SK-N-SH (cell line): ENCODE measurements around the gene PALLD. TPM values are rescaled to one million over a fixed set of nuclear protein-coding genes. Genes with fewer than 3 reads are reported as not detected.

Experiments used
- CTCF ChIA-PET: fragments of 300-600, 350-600 bp; formaldehyde crosslinking; extraction: SDS; loops from one replicate; lab custom pipeline; 2021; lab: Yijun Ruan, JAX
- POLR2A ChIA-PET: fragments of 350-600 bp; sonication (Branson Sonifier 250); formaldehyde crosslinking; extraction: SDS; loops from one replicate; lab custom pipeline; 2020; ENCODE audit warnings: antibody characterized with exemption, inconsistent platforms; lab: Yijun Ruan, JAX
- DNase-seq: peaks from one replicate; pipeline ENCODE4 v3.0.0; 2012
- H2AFZ ChIP-seq: fragments of 200-600 bp; sonication (generic); 2 replicates; pipeline ENCODE4 v1.8.1; 2016; ENCODE audit warnings: antibody characterized with exemption, mild to moderate bottlenecking, low read depth
- H3F3A ChIP-seq: fragments of 200-600 bp; sonication (generic); replicated peaks from 2 replicates; pipeline ENCODE3; 2016; ENCODE audit warnings: antibody characterized with exemption, mild to moderate bottlenecking; ENCODE audit not compliant: insufficient read depth
- H3K27ac ChIP-seq, 2 experiments: fragments of 200-500 bp in 1 of 2; fragments of 200-600 bp in 1 of 2; sonication (Bioruptor generic) in 1 of 2; sonication (generic), shearing (Covaris generic) in 1 of 2; 2 replicates each; pipeline versions ENCODE4 v1.5.1 to v1.6.1; 2014 to 2016; ENCODE audit warnings: low read depth in 2 of 2, inconsistent platforms in 1 of 2, low read length in 1 of 2, mild to moderate bottlenecking in 1 of 2, mixed read lengths in 1 of 2
- H3K27me3 ChIP-seq: fragments of 200-600 bp; sonication (generic), shearing (Covaris generic); 2 replicates; pipeline ENCODE4 v1.6.1; 2016; ENCODE audit warnings: mixed run types; ENCODE audit not compliant: insufficient read depth
- H3K36me3 ChIP-seq, 2 experiments: fragments of 200-500 bp in 1 of 2; fragments of 200-600 bp in 1 of 2; sonication (Bioruptor generic) in 1 of 2; sonication (generic) in 1 of 2; replicated peaks in 1 of 2; 2 replicates each; pipeline versions ENCODE3 to v1.5.1; 2014 to 2016; ENCODE audit warnings: low read length in 1 of 2, mild to moderate bottlenecking in 1 of 2; ENCODE audit not compliant: insufficient read depth in 2 of 2, control insufficient read depth in 1 of 2
- H3K4me1 ChIP-seq, 2 experiments: fragments of 200-500 bp in 1 of 2; fragments of 200-600 bp in 1 of 2; sonication (Bioruptor generic) in 1 of 2; sonication (generic), shearing (Covaris generic) in 1 of 2; 2 replicates each; pipeline versions ENCODE4 v1.5.1 to v1.6.1; 2014 to 2016; ENCODE audit warnings: low read depth in 1 of 2, low read length in 1 of 2, mixed run types in 1 of 2; ENCODE audit not compliant: insufficient read depth in 2 of 2, control insufficient read depth in 1 of 2
- H3K4me2 ChIP-seq: fragments of 200-600 bp; sonication (generic), shearing (Covaris generic); 2 replicates; pipeline ENCODE4 v1.6.1; 2017; ENCODE audit warnings: mixed run types
- H3K4me3 ChIP-seq, 2 experiments: fragments of 200-500 bp in 1 of 2; fragments of 200-600 bp in 1 of 2; sonication (Bioruptor generic) in 1 of 2; sonication (generic), shearing (Covaris generic) in 1 of 2; 2 replicates each; pipeline versions ENCODE4 v1.5.1 to v1.8.1; 2014 to 2016; ENCODE audit warnings: low read depth in 2 of 2, inconsistent platforms in 1 of 2, low read length in 1 of 2, mild to moderate bottlenecking in 1 of 2, mixed read lengths in 1 of 2, moderate library complexity in 1 of 2
- H3K79me2 ChIP-seq: fragments of 200-600 bp; sonication (generic); 2 replicates; pipeline ENCODE4 v1.8.1; 2017; ENCODE audit warnings: mild to moderate bottlenecking; ENCODE audit not compliant: insufficient read depth
- H3K9ac ChIP-seq: fragments of 200-600 bp; sonication (generic); 2 replicates; pipeline ENCODE4 v1.6.1; 2017; ENCODE audit warnings: mixed run types
- H3K9me2 ChIP-seq: fragments of 200-600 bp; sonication (generic); 2 replicates; pipeline ENCODE4 v1.6.1; 2017; ENCODE audit warnings: mixed run types
- H3K9me3 ChIP-seq: fragments of 200-600 bp; sonication (generic); 2 replicates; pipeline ENCODE4 v1.6.1; 2017; ENCODE audit warnings: mixed run types, mild to moderate bottlenecking, moderate library complexity
- H4K20me1 ChIP-seq: fragments of 200-600 bp; sonication (generic); 2 replicates; pipeline ENCODE4 v1.6.1; 2017; ENCODE audit warnings: mild to moderate bottlenecking, mixed run types; ENCODE audit not compliant: insufficient read depth
- EZH2phosphoT487 ChIP-seq: fragments of 200-600 bp; sonication (generic); IDR thresholded peaks from 2 replicates; pipeline ENCODE4 v1.6.1; 2017; ENCODE audit warnings: low read depth, mixed run types, mild to moderate bottlenecking, antibody characterized with exemption, moderate library complexity, borderline replicate concordance
- GABPA ChIP-seq: IDR thresholded peaks from 2 replicates; pipeline ENCODE4 v1.4.0; 2012; ENCODE audit warnings: low read depth, mild to moderate bottlenecking
- IRF3 ChIP-seq: fragments of 150-350 bp; IDR thresholded peaks from 2 replicates; pipeline ENCODE4 v1.6.1; 2016; ENCODE audit warnings: mild to moderate bottlenecking, low read depth, low read length
- MEF2A ChIP-seq: IDR thresholded peaks from 2 replicates; pipeline ENCODE4 v1.4.0; 2012; ENCODE audit warnings: low read depth, borderline replicate concordance
- REST ChIP-seq: IDR thresholded peaks from 2 replicates; pipeline ENCODE4 v1.6.1; 2012; ENCODE audit warnings: mild to moderate bottlenecking, low read depth, low read length, moderate library complexity
- SIN3A ChIP-seq: IDR thresholded peaks from 2 replicates; pipeline ENCODE4 v1.6.1; 2012; ENCODE audit warnings: low read depth, mild to moderate bottlenecking, low read length, moderate library complexity, borderline replicate concordance
- WGBS: methylation state at CpG from one replicate; pipeline ENCODE4 v1.1.6; 2017; ENCODE audit warnings: low lambda C conversion rate; 5-methylcytosine and 5-hydroxymethylcytosine counted together
- polyA plus RNA-seq, 3 experiments: library from polyadenylated mRNA; depleted of rRNA; stranded (reverse); fragments of >200 nt; gene quantifications; 2 replicates each; pipeline ENCODE4 v1.2.3, GENCODE V29; 2012

PALLD gene
- polyA plus RNA-seq, 1 of the 3 experiments (the other 2 are of a cell fraction): 33.0 TPM

GRCh38 chr4:168662297-168662984 is 165.6 kb downstream of the PALLD start:
- peaks cover 13% of the 10 kb centered on the region for H3F3A ChIP-seq
- TF ChIP-seq IRF3 (no peak), MEF2A (no peak), GABPA (no peak), REST (no peak)
- no peak for DNase-seq
- WGBS: 68% methylated on average over 1 of the region's 1 CpG
- H3K27ac ChIP-seq: no peak overlapping the region
- no peak overlapping the region for H3K4me3 ChIP-seq
- no peaks in the 10 kb centered on the region for H3K36me3 ChIP-seq
- H3K9me2 ChIP-seq: no peaks in the 10 kb centered on the region
- H3K9me3 ChIP-seq: no peaks in the 10 kb centered on the region
- 0 out of 2 replicates have a peak, but pooled peaks cover 3% of the 10 kb centered on the region for H3K79me2 ChIP-seq
- ChIA-PET CTCF (interaction anchor here (0.8 to 1.4 kb wide), 2 partner anchors 28 to 76 kb away, joined by 3 read pairs; no protein-coding TSS in a partner anchor), POLR2A (no interaction called here)
- H3K9ac ChIP-seq: no peak overlapping the region
- H3K4me2 ChIP-seq: no peak overlapping the region
- H3K4me1 ChIP-seq: peaks cover 9 to 15% of the 10 kb centered on the region in 2 experiments
- no peaks in the 10 kb centered on the region for H4K20me1 ChIP-seq
- no peak overlapping the region for H2AFZ ChIP-seq
- no peaks in the 10 kb centered on the region for H3K27me3 ChIP-seq

- no peak overlapping the region for H3K9ac ChIP-seq
- H4K20me1 ChIP-seq: no peaks in the 10 kb centered on the region
- H3K36me3 ChIP-seq: no peaks in the 10 kb centered on the region
- peaks cover 13% of the 10 kb centered on the region for H3F3A ChIP-seq
- CTCF ChIA-PET: no interaction called here
- no peak overlapping the region for H3K4me2 ChIP-seq
- no peaks in the 10 kb centered on the region for H3K27me3 ChIP-seq
- H3K9me3 ChIP-seq: no peaks in the 10 kb centered on the region
- H3K4me1 ChIP-seq: peaks cover 5 to 15% of the 10 kb centered on the region in 2 experiments
- DNase-seq: no peak
- H3K9me2 ChIP-seq: no peaks in the 10 kb centered on the region
- H2AFZ ChIP-seq: no peak overlapping the region
- no peak overlapping the region for H3K27ac ChIP-seq
- WGBS: 91% methylated on average over 2 of the region's 2 CpGs
- H3K79me2 ChIP-seq: 0 out of 2 replicates have a peak, but pooled peaks cover 3% of the 10 kb centered on the region
- TF ChIP-seq MEF2A (no peak), EZH2phosphoT487 (no peak), SIN3A (no peak)
- TF ChIP-seq, all 33 proteins: peak for 0
- no peak overlapping the region for H3K4me3 ChIP-seq
- POLR2A ChIA-PET: no interaction called here
These were observed 167.5 kb downstream of the PALLD start for GRCh38 chr4:168664242-168664891.
